Lower leg skin (tissue), 4 donors: ENCODE data around the gene KLHL40. TPM values are rescaled to one million over a fixed set of nuclear protein-coding genes. Genes with fewer than 3 reads are reported as not detected.

Source experiments
- DNase-seq, 2 donors: peaks; one replicate each; pipeline ENCODE4 v3.0.0-alpha.2; 2019; ENCODE audit warnings: low spot score in 2 of 2
- H3K4me3 ChIP-seq: fragments of 200-600 bp; sonication (generic); 2 replicates; pipeline ENCODE4 v1.5.1; 2017; ENCODE audit warnings: mild to moderate bottlenecking, low read depth; ENCODE audit not compliant: poor library complexity, severe bottlenecking
- CTCF ChIP-seq, 3 donors: fragments of 450-650 bp; IDR thresholded peaks; one replicate each; pipeline ENCODE4 v1.5.1; 2016; ENCODE audit warnings: antibody characterized with exemption in 3 of 3, mild to moderate bottlenecking in 3 of 3, moderate library complexity in 2 of 3
- POLR2A ChIP-seq, 2 donors: fragments of 450-650 bp; IDR thresholded peaks; one replicate each; pipeline ENCODE4 v1.6.1; 2016 to 2017; ENCODE audit warnings: antibody characterized with exemption in 2 of 2, mild to moderate bottlenecking in 1 of 2, moderate library complexity in 1 of 2
- WGBS, 2 donors: methylation state at CpG; one replicate each; pipeline ENCODE4 v1.1.5; 2018; 5-methylcytosine and 5-hydroxymethylcytosine counted together
- intact Hi-C: fragments of 100-400 bp; cut with DNase I; formaldehyde crosslinking; loops from one replicate; pipeline ENCODE4 v1.15.0; 2023; ENCODE audit warnings: low total_unique reads
- total RNA-seq, 4 donors: library from RNA; depleted of rRNA; stranded (reverse); fragments of >200 nt; gene quantifications; one replicate each; pipeline ENCODE4 v1.1.0, GENCODE V29; 2016

KLHL40 gene
- total RNA-seq, 4 donors from 2014 or later: not detected

GRCh38 chr3:42652251-42652610 is 33.1 kb upstream of the KLHL40 start:
- intact Hi-C loops: no loop called here
- no peak overlapping the region for H3K4me3 ChIP-seq
- WGBS, 2 donors: 50 to 83% methylated on average over 1 of the region's 1 CpG
- no peak for DNase-seq
- no peak for TF ChIP-seq POLR2A (IDR thresholded peaks at IDR 0.05)
- no peak for TF ChIP-seq CTCF (IDR thresholded peaks at IDR 0.05)

- intact Hi-C loops: no loop called here
- WGBS, 2 donors: 25 to 26% methylated on average over 6 of the region's 7 CpGs
- peak; percentile 76 to 95 for DNase-seq
These were observed 32.6 kb upstream of the KLHL40 start for GRCh38 chr3:42652611-42653302.

GRCh38 chr3:42653303-42653559 is 32.1 kb upstream of the KLHL40 start:
- TF ChIP-seq POLR2A (IDR thresholded peaks at IDR 0.05) (no peak), CTCF (IDR thresholded peaks at IDR 0.05) (no peak)
- intact Hi-C loops: no loop called here
- 30 to 34% methylated on average over 3 of the region's 3 CpGs for WGBS, 2 donors
- DNase-seq: no peak
- H3K4me3 ChIP-seq: peak overlapping the region; percentile 77

More at GRCh38 chr3:42652611-42653302, 32.6 kb upstream of the KLHL40 start:
- no peak for TF ChIP-seq CTCF (IDR thresholded peaks at IDR 0.05)
- TF ChIP-seq POLR2A (IDR thresholded peaks at IDR 0.05): peak in 1 of 2 donors; percentile 5
- no peak overlapping the region for H3K4me3 ChIP-seq

- TF ChIP-seq CTCF (IDR thresholded peaks at IDR 0.05): no peak
- no peak for TF ChIP-seq POLR2A (IDR thresholded peaks at IDR 0.05)
- peak within 1 kb of the TSS; percentile 77 for H3K4me3 ChIP-seq
- intact Hi-C loops: no loop called here
- peak; percentile 44 to 94 for DNase-seq
- WGBS, 2 donors: 3 to 4% methylated on average over 8 to 23 of the region's 31 CpGs
These were observed 31.6 kb upstream of the KLHL40 start, which contains the start of gene ZBTB47 for GRCh38 chr3:42653560-42654330. TSS of gene ZBTB47 (plus strand) at chr3:42653697. CDS start at chr3:42658356, 4,659 bp downstream.

GRCh38 chr3:42654331-42655201 is 30.8 kb upstream of the KLHL40 start:
- intact Hi-C loops: no loop called here
- TF ChIP-seq CTCF (IDR thresholded peaks at IDR 0.05): no peak
- no peak for TF ChIP-seq POLR2A (IDR thresholded peaks at IDR 0.05)
- H3K4me3 ChIP-seq: peak overlapping the region; percentile 77
- peak; percentile 40 to 92 for DNase-seq
- 1% methylated on average over 16 to 73 of the region's 94 CpGs for WGBS, 2 donors
